CD4-positive, alpha-beta T cell (primary cell): ENCODE results near the gene ZNF185. TPM values are rescaled to one million over a fixed set of nuclear protein-coding genes. Genes with fewer than 3 reads are reported as not detected.

Source experiments
- ATAC-seq: fragments of 200-7000 bp; cut with Tn5 transposase; one replicate; pipeline ENCODE4 v1.10.0; 2022; ENCODE audit warnings: mild to moderate bottlenecking; ENCODE audit not compliant: poor library complexity
- CTCF ChIA-PET: fragments of 350-600 bp; sonication (Branson Sonifier 250); formaldehyde crosslinking; loops from one replicate; lab custom pipeline; 2021; ENCODE audit warnings: antibody characterized with exemption, inconsistent platforms; lab: Charles Lee
- POLR2A ChIA-PET: fragments of 350-600 bp; sonication (Branson Sonifier 250); formaldehyde crosslinking; loops from one replicate; lab custom pipeline; 2021; ENCODE audit warnings: antibody characterized with exemption, inconsistent platforms; lab: Charles Lee
- DNase-seq, 14 experiments: peaks; one replicate each; pipeline ENCODE4 v3.0.0-alpha.2; 2013 to 2020; ENCODE audit warnings: mixed read lengths in 2 of 14
- H3K27ac ChIP-seq, 2 donors: one replicate each; pipeline versions ENCODE4 v1.5.1 to v1.7.0; 2013; ENCODE audit warnings: low read length in 2 of 2, low read depth in 1 of 2, mild to moderate bottlenecking in 1 of 2
- H3K27me3 ChIP-seq, 2 experiments: 1 replicate in 1 of 2; 2 replicates in 1 of 2; pipeline versions ENCODE4 v1.6.1 to v1.7.0; 2013; ENCODE audit warnings: low read length in 2 of 2, control low read depth in 1 of 2, mild to moderate bottlenecking in 1 of 2, moderate library complexity in 1 of 2; ENCODE audit not compliant: insufficient read depth in 2 of 2, control insufficient read depth in 1 of 2
- H3K36me3 ChIP-seq: one replicate; pipeline ENCODE4 v1.6.1; 2013; ENCODE audit warnings: low read length, control low read depth; ENCODE audit not compliant: insufficient read depth
- H3K4me1 ChIP-seq: one replicate; pipeline ENCODE4 v1.6.1; 2013; ENCODE audit warnings: low read length, control low read depth; ENCODE audit not compliant: insufficient read depth
- H3K4me3 ChIP-seq: one replicate; pipeline ENCODE4 v1.5.1; 2013; ENCODE audit warnings: mild to moderate bottlenecking, low read length, moderate library complexity
- H3K9me3 ChIP-seq, 2 experiments: 1 replicate in 1 of 2; 2 replicates in 1 of 2; pipeline versions ENCODE4 v1.6.1 to v1.7.0; 2013; ENCODE audit warnings: low read length in 2 of 2, mild to moderate bottlenecking in 2 of 2, control low read depth in 1 of 2, moderate library complexity in 1 of 2; ENCODE audit not compliant: control insufficient read depth in 1 of 2, insufficient read depth in 1 of 2
- H3K27ac Mint-ChIP-seq: one replicate; pipeline ENCODE4 v1.8.0; 2020; ENCODE audit warnings: mixed read lengths
- H3K27me3 Mint-ChIP-seq: one replicate; pipeline ENCODE4 v1.8.0; 2021; ENCODE audit warnings: mixed read lengths
- H3K36me3 Mint-ChIP-seq: one replicate; pipeline ENCODE4 v1.8.0; 2021; ENCODE audit warnings: low read depth, mixed read lengths
- H3K4me1 Mint-ChIP-seq: one replicate; pipeline ENCODE4 v1.8.0; 2021; ENCODE audit warnings: low read depth, mixed read lengths
- H3K4me3 Mint-ChIP-seq: one replicate; pipeline ENCODE4 v1.8.0; 2020; ENCODE audit warnings: mild to moderate bottlenecking, mixed read lengths
- H3K9me3 Mint-ChIP-seq: one replicate; pipeline ENCODE4 v1.8.0; 2020; ENCODE audit warnings: mixed read lengths
- intact Hi-C, 2 experiments: fragments of 100-400 bp; cut with DNase I in 1 of 2; cut with micrococcal nuclease in 1 of 2; formaldehyde crosslinking; loops; one replicate each; pipeline versions ENCODE4 v1.15.1 to v1.9.0; 2023 to 2025; cut with DNase I, micrococcal nuclease
- total RNA-seq, 174 experiments: library from RNA in 2 of 174; stranded (reverse) in 2 of 174; gene quantifications; one replicate each; pipeline ENCODE4 v1.2.3 and lab custom pipeline; 2021 to 2026
- TF ChIP-seq, protein P1 (sequence below): fragments of 200-600 bp; IDR thresholded peaks from one replicate; pipeline ENCODE4 v1.8.0; 2022; ENCODE audit warnings: antibody characterized with exemption, mild to moderate bottlenecking

ZNF185 gene
- total RNA-seq, 2 experiments from 2014 or later: 1.4 to 1.5 TPM

DNA sequence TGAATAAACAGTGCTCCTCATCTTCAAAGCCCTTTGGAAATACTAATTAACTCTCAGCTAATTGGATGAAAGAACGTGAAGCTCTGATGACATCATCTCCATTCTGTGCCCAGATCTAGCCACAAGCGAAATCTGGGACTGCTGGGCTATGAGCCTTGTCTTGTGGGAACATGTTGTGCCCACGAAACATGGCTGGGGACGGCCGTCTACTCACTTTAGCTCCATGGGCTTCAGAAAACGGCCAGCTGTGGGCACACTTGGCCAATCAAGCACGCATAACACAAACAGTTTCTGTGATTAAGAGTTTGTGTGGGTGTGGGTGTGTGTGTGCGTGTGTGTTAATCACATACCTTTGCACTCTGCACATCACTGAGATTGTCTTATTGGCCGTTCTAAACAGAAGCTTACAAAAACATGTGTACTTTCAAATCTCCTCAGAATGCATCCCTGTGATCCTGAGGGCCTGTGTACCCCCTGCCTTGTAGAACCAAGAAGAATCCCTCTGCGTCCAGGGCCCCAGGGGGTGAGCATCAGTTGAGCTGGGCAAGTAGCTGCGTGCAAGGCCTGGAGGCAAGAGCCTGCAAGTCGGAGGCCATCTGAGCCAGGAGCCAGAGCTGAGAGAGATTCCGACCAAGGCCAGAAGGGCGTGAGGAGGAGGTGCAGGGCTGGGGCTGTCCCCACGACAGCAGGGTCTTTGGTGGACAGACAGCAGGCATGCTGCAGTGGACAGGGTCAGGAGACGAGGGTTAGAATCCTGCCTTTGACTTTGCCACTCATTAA lies 18.7 kb upstream of the ZNF185 start:
- ATAC-seq: no peak
- Histone ChIP-seq H3K9me3 (no peaks in the 10 kb centered on the region), H3K27me3 (no peaks in the 10 kb centered on the region), H3K4me1 (no peaks in the 10 kb centered on the region), H3K4me3 (no peak overlapping the region), H3K36me3 (no peaks in the 10 kb centered on the region), H3K27ac (no peak overlapping the region)
- ChIA-PET POLR2A (no interaction called here), CTCF (no interaction called here)
- DNase-seq: no peak
- TF ChIP-seq, protein P1, sequence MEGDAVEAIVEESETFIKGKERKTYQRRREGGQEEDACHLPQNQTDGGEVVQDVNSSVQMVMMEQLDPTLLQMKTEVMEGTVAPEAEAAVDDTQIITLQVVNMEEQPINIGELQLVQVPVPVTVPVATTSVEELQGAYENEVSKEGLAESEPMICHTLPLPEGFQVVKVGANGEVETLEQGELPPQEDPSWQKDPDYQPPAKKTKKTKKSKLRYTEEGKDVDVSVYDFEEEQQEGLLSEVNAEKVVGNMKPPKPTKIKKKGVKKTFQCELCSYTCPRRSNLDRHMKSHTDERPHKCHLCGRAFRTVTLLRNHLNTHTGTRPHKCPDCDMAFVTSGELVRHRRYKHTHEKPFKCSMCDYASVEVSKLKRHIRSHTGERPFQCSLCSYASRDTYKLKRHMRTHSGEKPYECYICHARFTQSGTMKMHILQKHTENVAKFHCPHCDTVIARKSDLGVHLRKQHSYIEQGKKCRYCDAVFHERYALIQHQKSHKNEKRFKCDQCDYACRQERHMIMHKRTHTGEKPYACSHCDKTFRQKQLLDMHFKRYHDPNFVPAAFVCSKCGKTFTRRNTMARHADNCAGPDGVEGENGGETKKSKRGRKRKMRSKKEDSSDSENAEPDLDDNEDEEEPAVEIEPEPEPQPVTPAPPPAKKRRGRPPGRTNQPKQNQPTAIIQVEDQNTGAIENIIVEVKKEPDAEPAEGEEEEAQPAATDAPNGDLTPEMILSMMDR: no peak
- intact Hi-C loops: no loop called here
- Mint-ChIP-seq H3K36me3 (no peaks in the 10 kb centered on the region), H3K27me3 (no peaks in the 10 kb centered on the region), H3K27ac (no peak overlapping the region), H3K4me3 (no peak overlapping the region), H3K4me1 (no peaks in the 10 kb centered on the region), H3K9me3 (no peaks in the 10 kb centered on the region)

DNA sequence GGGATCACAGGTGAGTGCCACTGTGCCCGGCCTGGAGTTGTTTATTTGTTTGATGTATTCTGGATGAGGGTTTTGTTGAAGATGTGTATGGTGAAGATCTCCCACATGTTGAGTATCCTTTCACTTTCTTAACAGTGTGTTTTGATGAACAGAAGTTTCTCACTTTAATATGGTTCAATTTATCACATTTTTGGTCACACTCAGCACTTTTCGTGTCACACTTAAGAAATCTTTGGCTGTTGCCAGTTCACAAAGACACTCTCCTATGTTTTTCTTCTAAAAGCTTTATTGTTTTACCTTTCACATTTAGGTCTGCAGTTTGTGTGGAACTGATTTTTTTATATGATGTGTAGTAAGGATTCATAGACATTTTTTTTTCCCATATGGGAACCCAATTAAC lies 16.6 kb upstream of the ZNF185 start:
- TF ChIP-seq, protein P1: no peak
- ChIA-PET POLR2A (no interaction called here), CTCF (no interaction called here)
- no peaks in the 10 kb centered on the region for H3K27me3 Mint-ChIP-seq
- intact Hi-C loops: no loop called here
- H3K36me3 ChIP-seq: no peaks in the 10 kb centered on the region
- H3K27ac Mint-ChIP-seq: no peak overlapping the region
- no peak overlapping the region for H3K4me3 Mint-ChIP-seq
- H3K9me3 ChIP-seq: no peaks in the 10 kb centered on the region
- H3K4me3 ChIP-seq: no peak overlapping the region
- H3K36me3 Mint-ChIP-seq: no peaks in the 10 kb centered on the region
- H3K4me1 ChIP-seq: no peaks in the 10 kb centered on the region
- no peaks in the 10 kb centered on the region for H3K27me3 ChIP-seq
- no peak overlapping the region for H3K27ac ChIP-seq
- ATAC-seq (no peak), DNase-seq (no peak)
- no peaks in the 10 kb centered on the region for H3K9me3 Mint-ChIP-seq
- H3K4me1 Mint-ChIP-seq: no peaks in the 10 kb centered on the region

DNA sequence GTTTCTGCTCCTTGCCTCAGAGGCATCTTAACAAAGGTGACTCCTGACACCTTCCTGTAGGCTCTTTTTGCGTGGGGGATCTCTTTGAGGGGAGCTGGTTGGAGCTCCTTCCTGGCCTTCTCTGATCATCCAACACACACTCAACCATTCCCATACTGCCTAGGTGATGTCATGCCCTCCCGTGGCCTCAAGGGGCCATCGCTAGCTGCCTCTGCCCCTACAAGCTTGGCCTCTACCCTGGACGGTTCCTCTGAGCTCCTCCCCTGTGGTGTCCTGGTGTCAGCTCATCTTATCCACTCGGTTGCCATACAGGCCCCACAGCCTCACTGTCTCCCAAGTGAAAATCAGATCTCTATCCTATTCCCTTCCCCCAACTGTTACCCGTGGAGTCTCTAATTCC lies 13.7 kb upstream of the ZNF185 start:
- H3K4me3 Mint-ChIP-seq: no peak overlapping the region
- H3K9me3 Mint-ChIP-seq: no peaks in the 10 kb centered on the region
- Histone ChIP-seq H3K36me3 (no peaks in the 10 kb centered on the region), H3K27me3 (peaks cover 0 to 5% of the 10 kb centered on the region in 2 experiments), H3K9me3 (no peaks in the 10 kb centered on the region), H3K4me3 (no peak overlapping the region), H3K27ac (no peak overlapping the region), H3K4me1 (no peaks in the 10 kb centered on the region)
- intact Hi-C loops: no loop called here
- no peaks in the 10 kb centered on the region for H3K27me3 Mint-ChIP-seq
- no peaks in the 10 kb centered on the region for H3K36me3 Mint-ChIP-seq
- H3K27ac Mint-ChIP-seq: no peak overlapping the region
- no peaks in the 10 kb centered on the region for H3K4me1 Mint-ChIP-seq
- ChIA-PET POLR2A (no interaction called here), CTCF (no interaction called here)
- TF ChIP-seq, protein P1: no peak
- no peak for ATAC-seq
- no peak for DNase-seq
